Sigmoid colon (tissue), 4 donors: ENCODE data around the gene CLCN3.

Source experiments
- POLR2A ChIP-seq, 2 donors: fragments of 450-650 bp; IDR thresholded peaks; one replicate each; pipeline ENCODE4 v1.6.1; 2016; ENCODE audit warnings: antibody characterized with exemption in 2 of 2, mild to moderate bottlenecking in 2 of 2, moderate library complexity in 2 of 2
- POLR2AphosphoS5 ChIP-seq, 4 donors: sonication (generic); formaldehyde crosslinking; IDR thresholded peaks; one replicate each; pipeline ENCODE4 v1.6.1; 2017; ENCODE audit warnings: antibody characterized with exemption in 4 of 4
- TF ChIP-seq, protein P1 (sequence below), 4 experiments: fragments of 450-650 bp in 3 of 4; fragments of 200-600 bp in 1 of 4; IDR thresholded peaks; one replicate each; pipeline ENCODE4 v1.5.1; 2016 to 2019; ENCODE audit warnings: antibody characterized with exemption in 4 of 4, mild to moderate bottlenecking in 3 of 4, moderate library complexity in 2 of 4

DNA sequence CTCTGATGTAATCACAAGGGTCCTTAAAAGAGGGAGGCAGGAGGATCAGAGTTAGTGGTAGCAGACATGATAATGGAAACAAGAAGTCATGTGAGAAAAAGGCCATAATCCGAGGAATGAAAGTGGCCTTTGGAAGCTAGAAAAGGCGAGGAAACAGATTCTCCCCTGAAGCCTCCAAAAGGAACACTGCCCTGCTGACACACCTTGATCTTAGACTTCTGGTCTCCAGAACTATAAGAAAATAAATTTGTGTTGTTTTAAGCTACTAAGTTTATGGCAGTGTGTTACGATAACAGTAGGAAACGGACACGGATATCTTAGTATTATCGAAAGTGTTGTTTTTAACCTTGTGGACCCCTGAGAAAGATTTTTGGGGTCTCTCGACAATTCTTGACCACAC, 24.4 kb downstream of the CLCN3 start:
- TF ChIP-seq, protein P1, sequence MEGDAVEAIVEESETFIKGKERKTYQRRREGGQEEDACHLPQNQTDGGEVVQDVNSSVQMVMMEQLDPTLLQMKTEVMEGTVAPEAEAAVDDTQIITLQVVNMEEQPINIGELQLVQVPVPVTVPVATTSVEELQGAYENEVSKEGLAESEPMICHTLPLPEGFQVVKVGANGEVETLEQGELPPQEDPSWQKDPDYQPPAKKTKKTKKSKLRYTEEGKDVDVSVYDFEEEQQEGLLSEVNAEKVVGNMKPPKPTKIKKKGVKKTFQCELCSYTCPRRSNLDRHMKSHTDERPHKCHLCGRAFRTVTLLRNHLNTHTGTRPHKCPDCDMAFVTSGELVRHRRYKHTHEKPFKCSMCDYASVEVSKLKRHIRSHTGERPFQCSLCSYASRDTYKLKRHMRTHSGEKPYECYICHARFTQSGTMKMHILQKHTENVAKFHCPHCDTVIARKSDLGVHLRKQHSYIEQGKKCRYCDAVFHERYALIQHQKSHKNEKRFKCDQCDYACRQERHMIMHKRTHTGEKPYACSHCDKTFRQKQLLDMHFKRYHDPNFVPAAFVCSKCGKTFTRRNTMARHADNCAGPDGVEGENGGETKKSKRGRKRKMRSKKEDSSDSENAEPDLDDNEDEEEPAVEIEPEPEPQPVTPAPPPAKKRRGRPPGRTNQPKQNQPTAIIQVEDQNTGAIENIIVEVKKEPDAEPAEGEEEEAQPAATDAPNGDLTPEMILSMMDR (IDR thresholded peaks at IDR 0.05) = no peak
- TF ChIP-seq POLR2A (IDR thresholded peaks at IDR 0.05) (no peak), POLR2AphosphoS5 (IDR thresholded peaks at IDR 0.05) (no peak)
